NCI-H1694 treated with DMSO at 0.1 percent for 48 hours (cell line): ENCODE results near the gene CUBN.

Source experiments
- DNase-seq: peaks from one replicate; lab custom pipeline; 2025; lab: John Stamatoyannopoulos, UW

CUBN gene

DNA sequence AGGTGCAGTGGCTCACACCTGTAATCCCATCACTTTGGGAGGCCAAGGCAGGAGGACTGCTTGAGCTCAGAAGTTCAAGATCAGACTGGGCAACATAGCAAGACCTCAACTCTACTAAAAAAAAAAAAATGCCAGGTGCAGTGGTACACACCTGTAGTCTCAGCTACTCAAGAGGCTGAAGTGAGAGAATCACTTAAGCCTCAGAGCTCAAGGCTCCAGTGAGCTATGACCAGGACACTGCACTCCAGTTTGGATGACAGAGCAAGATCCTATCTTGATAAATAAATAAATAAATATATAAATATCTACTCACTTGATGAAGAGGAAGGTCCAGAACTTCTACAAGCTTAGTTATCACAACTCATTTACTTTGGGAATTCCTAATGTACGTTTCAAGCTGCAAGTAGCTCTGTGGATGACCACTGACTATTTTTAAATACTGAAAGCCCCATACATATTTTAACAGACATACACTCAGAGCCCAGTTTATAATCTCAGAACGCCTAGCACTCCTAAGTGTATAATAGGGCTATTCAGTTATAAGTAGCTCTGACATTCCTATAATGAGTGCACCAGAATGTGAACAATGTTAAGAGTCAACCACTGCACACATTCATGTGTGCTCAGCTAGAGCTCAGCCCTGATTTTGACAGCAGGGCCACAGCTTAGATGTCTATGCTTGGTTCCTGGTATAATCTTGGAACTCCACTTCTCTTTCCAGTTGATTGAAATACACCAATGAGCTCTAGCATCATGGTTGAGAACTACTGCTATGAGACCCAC, 119.1 kb downstream of the CUBN start:
- DNase-seq: no peak

DNA sequence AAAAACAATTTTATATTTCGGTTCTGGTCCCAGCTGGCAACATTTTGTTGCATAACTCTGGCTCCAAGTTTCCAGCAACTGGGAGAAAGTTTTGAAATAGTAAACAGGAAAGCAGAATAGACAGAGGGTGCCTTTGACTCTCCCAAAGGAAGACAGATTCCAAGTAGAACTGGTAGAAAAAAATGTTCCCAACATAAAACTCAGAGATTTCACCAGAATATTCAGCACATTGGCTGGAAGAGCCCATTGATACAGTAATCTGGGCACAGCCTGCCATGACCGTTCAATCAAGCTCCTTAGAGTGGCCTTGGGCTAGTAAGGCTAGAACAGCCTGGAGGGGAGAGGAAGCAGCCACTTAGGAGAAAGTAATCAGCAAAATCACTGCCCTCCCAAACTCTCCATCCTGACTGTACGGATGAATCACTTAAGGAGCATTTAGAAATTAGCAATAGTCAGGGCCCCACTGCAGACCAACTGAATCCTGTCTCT, 120.4 kb downstream of the CUBN start:
- DNase-seq: no peak

GRCh38 chr10:17007418-17007770, 122.2 kb downstream of the CUBN start:
- DNase-seq: no peak

GRCh38 chr10:17006631-17007417, 122.8 kb downstream of the CUBN start:
- no peak for DNase-seq

DNA sequence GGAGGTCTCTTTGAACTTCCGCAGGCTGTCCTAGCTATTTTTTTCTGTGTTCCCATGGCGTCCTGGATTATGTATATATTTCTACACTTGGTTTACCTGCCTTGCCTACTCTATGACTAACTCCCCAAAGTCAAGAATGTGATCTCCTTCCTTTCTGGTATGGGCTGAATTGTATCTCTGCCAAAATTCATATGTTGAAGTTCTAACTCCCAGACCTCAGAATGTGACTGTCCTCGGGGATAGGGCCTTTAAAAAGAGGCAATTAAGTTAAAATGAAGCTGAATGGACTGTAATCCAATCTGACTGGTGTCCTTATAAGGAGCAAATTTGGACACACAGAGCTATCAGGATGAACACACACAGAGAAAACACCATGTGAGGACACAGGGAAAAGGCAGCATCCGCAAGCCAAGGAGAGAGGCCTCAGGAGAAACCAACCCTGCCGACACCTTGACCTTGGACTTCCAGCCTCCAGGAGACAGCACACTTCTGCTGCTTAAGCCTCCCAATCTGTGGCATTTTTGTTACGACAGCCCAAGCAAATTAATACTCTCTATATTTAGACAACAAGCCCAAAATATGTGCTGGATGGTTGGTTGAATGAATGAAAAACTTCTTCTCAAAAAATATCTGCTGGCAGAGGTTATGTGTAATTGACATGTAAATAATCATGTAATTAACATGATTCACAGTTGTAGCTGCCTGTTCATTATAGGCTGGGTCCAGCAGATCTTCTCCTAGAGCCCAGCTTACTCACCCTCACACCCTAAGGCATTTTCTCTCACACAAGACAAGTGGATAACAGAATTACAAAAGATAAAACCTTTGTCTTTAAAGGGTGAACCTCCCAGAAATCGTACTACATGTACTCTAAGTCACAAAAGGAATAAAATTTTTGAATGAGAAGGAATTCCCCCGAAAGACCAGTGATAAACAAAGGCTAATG, 123.7 kb downstream of the CUBN start:
- no peak for DNase-seq

DNA sequence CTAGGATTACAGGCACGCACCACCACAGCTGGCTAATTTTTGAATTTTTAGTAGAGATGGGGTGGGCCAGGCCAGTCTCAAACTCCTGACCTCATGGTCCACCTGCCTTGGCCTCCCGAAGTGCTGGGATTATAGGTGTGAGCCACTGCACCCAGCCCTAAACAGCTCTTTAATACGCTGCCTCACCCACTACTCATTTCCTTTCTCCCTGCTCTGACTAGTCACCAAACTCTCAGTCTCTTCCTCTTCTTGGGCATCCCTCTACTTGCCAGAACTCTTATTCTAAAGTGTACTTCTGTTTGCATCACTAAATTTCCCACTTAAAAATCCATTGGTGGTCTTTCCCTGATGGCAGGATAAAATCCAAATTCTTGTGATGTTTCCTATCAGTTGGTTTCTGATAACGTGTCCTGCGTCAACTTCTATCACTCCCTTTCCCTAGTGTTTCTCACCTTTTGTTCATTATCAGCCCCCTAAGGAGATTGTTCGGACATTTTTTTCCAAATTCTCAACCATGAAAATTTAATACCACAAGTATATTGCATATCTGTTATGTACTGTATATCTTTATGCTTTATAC, 124.7 kb downstream of the CUBN start:
- no peak for DNase-seq

DNA sequence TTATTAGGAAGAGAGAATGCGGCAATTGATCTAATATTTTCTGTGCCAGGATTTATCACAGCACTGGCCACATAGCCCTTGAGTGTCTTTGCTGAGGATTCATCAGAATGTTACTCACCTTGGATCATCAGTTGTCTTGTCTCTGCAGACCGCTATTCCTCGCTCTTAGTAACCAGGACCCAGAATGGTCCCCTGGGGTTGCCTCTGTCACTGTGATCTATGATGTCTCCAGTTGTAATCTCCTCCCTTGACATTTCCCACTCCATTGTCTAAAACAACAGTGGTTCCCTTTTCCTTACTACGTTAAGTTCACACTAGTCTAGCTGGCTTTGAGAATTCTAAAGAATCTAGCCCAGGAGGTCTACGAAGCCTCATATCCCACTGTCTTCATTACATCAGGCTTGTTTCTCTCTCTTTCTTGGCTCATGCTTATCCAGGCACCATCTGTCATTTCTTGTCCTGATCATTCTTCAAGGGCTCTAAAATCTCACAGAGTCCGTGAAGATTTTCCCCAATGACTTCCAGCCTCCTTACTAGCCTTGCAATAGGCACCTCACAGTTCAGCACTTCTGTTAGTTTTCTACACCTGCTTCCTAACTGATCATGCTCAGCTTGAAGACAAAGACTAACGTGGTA, 125.8 kb downstream of the CUBN start:
- no peak for DNase-seq

GRCh38 chr10:17003151-17003550, 126.5 kb downstream of the CUBN start:
- DNase-seq: no peak

DNA sequence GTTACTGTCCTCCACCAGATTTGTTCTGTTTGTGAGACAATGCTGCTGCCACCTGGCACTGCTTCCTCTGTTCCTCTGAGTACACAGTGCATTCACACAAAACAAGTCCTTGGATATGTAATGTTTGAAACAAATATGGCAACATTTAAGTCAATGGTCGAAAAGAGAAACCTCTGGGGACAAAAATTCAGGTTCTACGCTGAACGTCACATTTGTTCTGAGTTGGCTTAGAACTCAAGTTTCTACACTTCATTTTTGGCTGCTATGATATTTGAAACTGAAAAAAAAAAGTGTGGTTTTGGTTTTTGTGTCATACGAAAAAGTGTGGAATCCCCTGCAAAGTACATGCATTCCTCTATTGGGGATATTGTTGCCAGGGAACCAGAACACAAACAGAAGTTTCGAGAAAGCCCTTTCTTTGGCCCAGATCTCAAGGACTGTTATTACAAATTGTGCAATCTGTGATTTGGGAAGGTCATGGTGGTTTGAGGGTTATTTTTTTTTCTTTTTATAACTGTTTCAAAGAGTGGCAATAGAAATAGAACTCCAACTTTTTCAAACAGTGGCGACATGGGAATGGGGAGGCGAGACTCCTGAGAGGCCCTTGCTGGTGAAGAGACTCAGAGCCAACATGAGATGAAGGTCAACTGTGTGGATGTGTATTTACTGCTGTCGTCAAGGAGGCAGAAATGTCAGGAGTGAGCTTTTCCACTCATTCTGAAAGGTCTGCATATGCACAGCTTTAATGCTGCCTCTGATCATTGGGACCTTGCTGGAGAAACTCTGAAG, 127.5 kb downstream of the CUBN start:
- no peak for DNase-seq

GRCh38 chr10:17001297-17001744, 128.3 kb downstream of the CUBN start:
- DNase-seq: no peak

GRCh38 chr10:16999665-17000451, 129.8 kb downstream of the CUBN start:
- no peak for DNase-seq

DNA sequence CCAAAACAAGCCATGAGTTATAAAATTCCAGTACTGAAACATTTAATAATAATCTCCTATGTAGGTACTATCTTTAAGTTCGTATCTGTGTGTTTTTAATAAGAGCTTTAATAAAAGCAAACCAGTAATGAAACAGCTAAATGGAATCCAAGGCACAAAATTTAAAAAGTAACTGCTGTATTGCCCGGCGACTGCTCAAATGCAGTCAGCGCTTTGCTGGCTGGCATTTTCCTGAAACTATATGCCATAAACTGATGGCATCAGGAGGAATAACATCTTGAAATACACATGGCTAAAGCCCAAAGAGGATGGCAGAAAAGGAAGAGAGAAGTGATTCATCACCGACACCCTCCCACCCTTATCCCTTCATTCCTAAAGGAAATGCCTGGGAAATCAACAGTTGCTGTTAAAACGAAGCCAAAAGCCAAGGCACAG, 133.1 kb downstream of the CUBN start:
- no peak for DNase-seq

DNA sequence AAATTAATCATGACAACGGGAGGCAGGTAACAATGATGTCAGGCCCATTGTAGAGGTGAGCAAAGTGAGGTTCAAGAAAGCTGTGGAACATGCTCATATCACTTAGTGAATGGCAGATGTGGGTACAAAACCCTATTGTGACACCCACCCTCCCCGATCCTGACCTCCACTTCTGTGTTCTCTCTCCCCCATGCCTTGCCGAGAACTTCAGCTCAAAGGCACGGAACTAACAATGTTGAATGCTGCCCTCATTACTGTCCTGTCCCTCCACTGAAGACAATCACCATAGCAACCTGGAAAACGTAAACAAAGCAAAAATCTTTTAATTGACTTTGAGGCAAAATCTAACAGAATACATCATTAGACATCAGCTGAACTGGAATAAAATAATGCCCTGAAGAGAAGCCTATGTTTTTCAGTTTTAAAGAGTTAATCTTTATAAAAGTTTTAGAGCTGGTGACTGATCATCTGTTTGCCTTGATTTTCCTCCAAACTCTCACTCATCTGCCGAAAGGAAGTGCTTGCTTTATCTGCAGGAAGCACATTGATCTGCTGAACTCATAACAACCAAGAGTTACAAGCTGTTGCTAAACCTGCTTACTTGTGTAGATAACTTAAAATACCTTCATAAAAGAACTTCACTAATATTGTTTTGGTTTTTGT, 133.6 kb downstream of the CUBN start:
- no peak for DNase-seq

DNA sequence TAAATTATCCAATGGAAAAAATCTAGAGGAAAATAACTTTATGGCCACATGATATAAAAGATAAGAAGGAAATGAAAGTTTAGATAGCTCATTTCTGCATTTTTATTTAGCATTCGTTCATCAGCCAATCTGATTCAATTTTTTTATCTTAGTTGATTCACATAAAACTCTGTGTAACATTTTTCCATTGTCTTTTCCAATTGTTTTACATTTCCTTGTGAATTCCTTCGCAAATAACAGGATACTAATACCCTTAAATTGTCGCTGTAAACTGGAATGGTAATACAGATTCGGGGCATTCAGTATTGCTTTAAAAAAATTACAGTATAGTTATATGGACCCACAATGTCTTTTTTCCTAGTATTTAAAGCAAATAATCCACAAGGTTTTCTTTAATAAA, 136.4 kb downstream of the CUBN start:
- no peak for DNase-seq

DNA sequence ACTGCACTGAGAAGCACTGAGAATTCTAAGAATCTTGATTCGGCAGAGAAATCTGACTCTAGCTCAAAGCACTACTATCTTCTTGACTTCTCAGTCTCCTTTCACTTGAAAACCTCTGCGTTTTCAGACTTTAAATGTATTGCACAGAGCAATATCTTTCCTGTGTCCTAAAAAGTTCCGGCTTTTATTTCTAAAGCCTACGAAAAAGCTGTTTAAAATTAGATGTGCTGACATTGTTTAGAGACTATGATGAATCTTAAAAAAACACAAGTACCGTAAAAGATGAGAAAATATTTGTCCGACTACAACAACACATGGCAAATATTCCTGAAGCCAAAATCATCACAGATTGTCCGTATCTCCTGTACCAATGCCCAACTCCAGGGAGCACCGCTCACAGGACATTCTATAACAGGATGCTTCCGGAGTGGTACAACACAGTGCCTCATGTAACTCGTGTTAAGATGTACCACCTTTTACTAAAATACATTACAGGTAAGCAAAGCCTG, 136.9 kb downstream of the CUBN start:
- DNase-seq: no peak

- DNase-seq: no peak
These were observed 138.6 kb downstream of the CUBN start for GRCh38 chr10:16991011-16991410.

GRCh38 chr10:16989826-16990293, 139.8 kb downstream of the CUBN start:
- no peak for DNase-seq

- DNase-seq: no peak
These were observed 140.7 kb downstream of the CUBN start for GRCh38 chr10:16988900-16989299.
